Measurements from ENCODE around the gene PRDM12. TPM values are rescaled to one million over a fixed set of nuclear protein-coding genes. Genes with fewer than 3 reads are reported as not detected.

PRDM12 gene
- total and polyA plus RNA-seq, 2 donors (not counting 1 experiment from before 2014, with no cell fraction given), result not detected

- Mint-ChIP-seq H3K27me3 (no peaks in the 10 kb centered on the region), H3K4me3 (peak overlapping the region; percentile 92), H3K9me3 (ENCODE audit: insufficient read depth) (no peaks in the 10 kb centered on the region), H3K27ac (peak overlapping the region; percentile 95), H3K4me1 (peaks cover 33% of the 10 kb centered on the region)
- peak overlapping the region; percentile 84 for H3K4me2 ChIP-seq (replicated peaks; ENCODE audit: low read depth, low read length, poor library complexity, severe bottlenecking)
- peaks cover 24 to 33% of the 10 kb centered on the region in 2 donors for H3K4me1 ChIP-seq (ENCODE audit: control insufficient read depth in 2 of 2, insufficient read depth in 2 of 2, low read length in 2 of 2)
- intact Hi-C loops (cut with micrococcal nuclease), result loop anchor here (5.0 kb wide), 1 partner anchor 414 kb away; the partner anchor contains the start of gene NUP214
- H3K4me3 ChIP-seq (ENCODE audit: control extremely low read depth in 1 of 5, extremely low read depth in 1 of 5, insufficient read depth in 1 of 5, low read depth in 2 of 5, low read length in 4 of 5), result peak overlapping the region; percentile 53 to 94 (median 88)
- peak overlapping the region; percentile 92 for H3K9ac ChIP-seq (ENCODE audit: low read length)
- no peaks in the 10 kb centered on the region for H3K9me3 ChIP-seq (ENCODE audit: control extremely low read depth in 1 of 3, control insufficient read depth in 2 of 3, insufficient read depth in 1 of 3, low read length in 2 of 3)
- TF ChIP-seq CTCF (IDR thresholded peaks at IDR 0.05) (no peak), EZH2 (IDR thresholded peaks at IDR 0.05; ENCODE audit: borderline replicate concordance, insufficient read depth, low read depth, low read length, poor library complexity, severe bottlenecking) (no peak)
- peaks cover 54% of the 10 kb centered on the region for H3K79me2 ChIP-seq (ENCODE audit: control insufficient read depth, insufficient read depth, low read length)
- peak overlapping the region; percentile 89 for H2AFZ ChIP-seq (ENCODE audit: insufficient read depth, low read depth, low read length, poor library complexity, severe bottlenecking)
- ChIA-PET CTCF (interaction anchor here (0.9 to 3.3 kb wide), 3 partner anchors 13 to 29 kb away, joined by 3 to 18 read pairs (median 3); no protein-coding TSS in a partner anchor), POLR2A (interaction anchor here (1.0 kb wide), 1 partner anchor 20 kb away, joined by 6 read pairs; the partner anchor contains the start of gene EXOSC2)
- H3K27ac ChIP-seq (ENCODE audit: low read length in 2 of 2), result peak overlapping the region; percentile 92 to 98
- no peak for ATAC-seq (ENCODE audit: low read depth)
- no peak for DNase-seq
- H3K36me3 ChIP-seq (replicated peaks in 1 of 2; ENCODE audit: control extremely low read depth in 1 of 2, control insufficient read depth in 1 of 2, extremely low read depth in 1 of 2, insufficient read depth in 2 of 2, low read length in 1 of 2), result no peaks in the 10 kb centered on the region
- under 1% methylated on average over 36 of the region's 37 CpGs for WGBS (ENCODE audit: insufficient coverage)
- H4K20me1 ChIP-seq (ENCODE audit: control insufficient read depth, insufficient read depth, low read length, poor library complexity, severe bottlenecking), result peaks cover 17% of the 10 kb centered on the region
- H3K27me3 ChIP-seq (replicated peaks in 1 of 4; ENCODE audit: control extremely low read depth in 1 of 4, control insufficient read depth in 3 of 4, insufficient read depth in 4 of 4, low read length in 3 of 4), result no peaks in the 10 kb centered on the region
Measured at GRCh38 chr9:130713286-130713960, 49.0 kb downstream of the PRDM12 start.

GRCh38 chr9:130714586-130715110 lies 50.3 kb downstream of the PRDM12 start:
- ATAC-seq (ENCODE audit: low read depth) (no peak), DNase-seq (no peak)
- Mint-ChIP-seq H3K4me3 (peak overlapping the region; percentile 92), H3K9me3 (ENCODE audit: insufficient read depth) (no peaks in the 10 kb centered on the region), H3K27ac (no peak overlapping the region), H3K4me1 (peaks cover 33% of the 10 kb centered on the region), H3K27me3 (no peaks in the 10 kb centered on the region)
- H4K20me1 ChIP-seq (ENCODE audit: control insufficient read depth, insufficient read depth, low read length, poor library complexity, severe bottlenecking), result peaks cover 17% of the 10 kb centered on the region
- H3K9me3 ChIP-seq (ENCODE audit: control extremely low read depth in 1 of 3, control insufficient read depth in 2 of 3, insufficient read depth in 1 of 3, low read length in 2 of 3), result no peaks in the 10 kb centered on the region
- H3K36me3 ChIP-seq (replicated peaks in 1 of 2; ENCODE audit: control extremely low read depth in 1 of 2, control insufficient read depth in 1 of 2, extremely low read depth in 1 of 2, insufficient read depth in 2 of 2, low read length in 1 of 2), result no peaks in the 10 kb centered on the region
- peaks cover 63% of the 10 kb centered on the region for H3K79me2 ChIP-seq (ENCODE audit: control insufficient read depth, insufficient read depth, low read length)
- ChIA-PET CTCF (interaction anchor here (1.0 to 3.3 kb wide), 4 partner anchors 8 to 317 kb away, joined by 3 to 18 read pairs (median 6); no protein-coding TSS in a partner anchor), POLR2A (no interaction called here)
- H3K4me2 ChIP-seq (replicated peaks; ENCODE audit: low read depth, low read length, poor library complexity, severe bottlenecking), result peak overlapping the region; percentile 84
- H3K27ac ChIP-seq (ENCODE audit: low read length in 2 of 2), result no peak overlapping the region
- H2AFZ ChIP-seq (ENCODE audit: insufficient read depth, low read depth, low read length, poor library complexity, severe bottlenecking), result no peak overlapping the region
- intact Hi-C loops (cut with micrococcal nuclease), result loop anchor here (5.0 kb wide), 1 partner anchor 413 kb away; the partner anchor contains the start of gene NUP214
- WGBS (ENCODE audit: insufficient coverage), result 100% methylated on average over 2 of the region's 7 CpGs
- H3K4me1 ChIP-seq (ENCODE audit: control insufficient read depth in 2 of 2, insufficient read depth in 2 of 2, low read length in 2 of 2), result peaks cover 24 to 33% of the 10 kb centered on the region in 2 donors
- TF ChIP-seq CTCF (IDR thresholded peaks at IDR 0.05) (no peak), EZH2 (IDR thresholded peaks at IDR 0.05; ENCODE audit: borderline replicate concordance, insufficient read depth, low read depth, low read length, poor library complexity, severe bottlenecking) (no peak)
- peak overlapping the region in 1 of 5 experiments; percentile 5 for H3K4me3 ChIP-seq (ENCODE audit: control extremely low read depth in 1 of 5, extremely low read depth in 1 of 5, insufficient read depth in 1 of 5, low read depth in 2 of 5, low read length in 4 of 5)
- no peaks in the 10 kb centered on the region for H3K27me3 ChIP-seq (replicated peaks in 1 of 4; ENCODE audit: control extremely low read depth in 1 of 4, control insufficient read depth in 3 of 4, insufficient read depth in 4 of 4, low read length in 3 of 4)
- H3K9ac ChIP-seq (ENCODE audit: low read length), result peak overlapping the region; percentile 92
